GM12878 (cell line): ENCODE results near the gene PRCD. TPM values are rescaled to one million over a fixed set of nuclear protein-coding genes. Genes with fewer than 3 reads are reported as not detected.
A peak's percentile ranks its signal among the peaks of the same experiment; 100 is the strongest.

Experiments used
- BACH1 ChIP-seq: fragments of 450-650 bp; IDR thresholded peaks from 2 replicates; pipeline ENCODE4 v1.6.1; 2017; ENCODE audit warnings: mild to moderate bottlenecking, borderline replicate concordance
- BCL11A ChIP-seq: IDR thresholded peaks from 2 replicates; pipeline ENCODE4 v1.6.1; 2011; ENCODE audit warnings: low read depth, low read length
- BCLAF1 ChIP-seq: fragments of 450-650 bp; IDR thresholded peaks from 2 replicates; pipeline ENCODE4 v1.6.1; 2017; ENCODE audit warnings: antibody characterized with exemption, mild to moderate bottlenecking, moderate library complexity
- CREB1 ChIP-seq: IDR thresholded peaks from 2 replicates; pipeline ENCODE4 v1.6.1; 2012; ENCODE audit warnings: low read depth, mild to moderate bottlenecking, inconsistent platforms
- EED ChIP-seq: sonication (generic); IDR thresholded peaks from 2 replicates; pipeline ENCODE4 v1.6.1; 2016; ENCODE audit warnings: antibody characterized with exemption, low read depth
- ELK1 ChIP-seq: IDR thresholded peaks from 2 replicates; pipeline ENCODE4 v1.6.1; 2012; ENCODE audit warnings: low read depth, low read length, improper control_type of control experiment
- FOXK2 ChIP-seq: fragments of 450-650 bp; IDR thresholded peaks from 2 replicates; pipeline ENCODE4 v1.6.1; 2017; ENCODE audit warnings: mild to moderate bottlenecking, moderate library complexity
- IKZF1 ChIP-seq: fragments of 450-650 bp; conservative IDR thresholded peaks from 2 replicates; pipeline ENCODE4 v1.6.1; 2017; ENCODE audit warnings: antibody characterized with exemption, mild to moderate bottlenecking
- IRF4 ChIP-seq: IDR thresholded peaks from 2 replicates; pipeline ENCODE4 v1.6.1; 2011; ENCODE audit warnings: low read depth, low read length
- KDM1A ChIP-seq: fragments of 200-600 bp; sonication (generic); IDR thresholded peaks from 2 replicates; pipeline ENCODE4 v1.6.1; 2016; ENCODE audit warnings: borderline replicate concordance
- MEF2B ChIP-seq: fragments of 450-650 bp; IDR thresholded peaks from 2 replicates; pipeline ENCODE4 v1.6.1; 2018; ENCODE audit warnings: mild to moderate bottlenecking, moderate library complexity; ENCODE audit not compliant: partially characterized antibody, poor library complexity, severe bottlenecking
- NFYA ChIP-seq: IDR thresholded peaks from 2 replicates; pipeline ENCODE4 v1.6.1; 2011; ENCODE audit warnings: low read depth, mild to moderate bottlenecking, low read length, improper control_type of control experiment, borderline replicate concordance
- NR2C2 ChIP-seq: IDR thresholded peaks from 2 replicates; pipeline ENCODE4 v1.6.1; 2011; ENCODE audit warnings: borderline replicate concordance, low read depth; ENCODE audit not compliant: control insufficient read depth, insufficient read length
- NR2F1 ChIP-seq: fragments of 450-650 bp; conservative IDR thresholded peaks from 2 replicates; pipeline ENCODE4 v1.6.1; 2017; ENCODE audit warnings: mild to moderate bottlenecking
- PAX5 ChIP-seq: IDR thresholded peaks from 2 replicates; pipeline ENCODE4 v1.6.1; 2011; ENCODE audit warnings: low read depth, low read length, borderline replicate concordance
- PBX3 ChIP-seq: IDR thresholded peaks from 2 replicates; pipeline ENCODE4 v1.6.1; 2011; ENCODE audit warnings: mild to moderate bottlenecking, low read depth, low read length, moderate library complexity; ENCODE audit not compliant: insufficient replicate concordance
- PML ChIP-seq: IDR thresholded peaks from 2 replicates; pipeline ENCODE4 v1.6.1; 2012; ENCODE audit warnings: low read length, inconsistent platforms
- RAD21 ChIP-seq: IDR thresholded peaks from 2 replicates; pipeline ENCODE4 v1.6.1; 2011; ENCODE audit warnings: mild to moderate bottlenecking, low read depth, low read length, moderate library complexity; ENCODE audit not compliant: insufficient read depth
- RCOR1 ChIP-seq: conservative IDR thresholded peaks from 2 replicates; pipeline ENCODE4 v1.6.1; 2012; ENCODE audit warnings: low read depth, low read length, improper control_type of control experiment
- SREBF1 ChIP-seq: IDR thresholded peaks from 2 replicates; pipeline ENCODE4 v1.6.1; 2012; ENCODE audit warnings: mild to moderate bottlenecking, low read length
- ZBED1 ChIP-seq: IDR thresholded peaks from 2 replicates; pipeline ENCODE4 v1.6.1; 2016; ENCODE audit warnings: borderline replicate concordance
- ZBTB40 ChIP-seq: fragments of 450-650 bp; IDR thresholded peaks from 2 replicates; pipeline ENCODE4 v1.6.1; 2016; ENCODE audit warnings: mild to moderate bottlenecking, moderate library complexity, borderline replicate concordance
- ZNF274 ChIP-seq: IDR thresholded peaks from one replicate; pipeline ENCODE4 v1.8.0; 2011; ENCODE audit not compliant: insufficient read length, insufficient read depth
- ZNF384 ChIP-seq: IDR thresholded peaks from 2 replicates; pipeline ENCODE4 v1.6.1; 2012; ENCODE audit warnings: low read depth, mild to moderate bottlenecking, low read length, improper control_type of control experiment, borderline replicate concordance
- polyA plus RNA-seq, 11 experiments: library from polyadenylated mRNA; depleted of rRNA in 4 of 11; unstranded in 6 of 11; stranded (reverse) in 5 of 11; fragments of >200 nt; fragmentation: Nextera tagmentation in 4 of 11; fragmentation: Illumina TruSeq in 1 of 11; extraction: Ambion mirVana in 4 of 11; extraction: Trizol in 1 of 11; gene quantifications; 1 replicate in 1 of 11; 2 replicates in 10 of 11; pipeline versions ENCODE4 v1.2.1 to v1.2.3, GENCODE V29; 2011 to 2016; ENCODE audit warnings: inconsistent platforms in 2 of 11, missing spikeins in 2 of 11, low read depth in 1 of 11
- total RNA-seq, 4 experiments: library from RNA; depleted of rRNA in 3 of 4; stranded (reverse); fragments of >200 nt in 3 of 4; fragmentation: Illumina TruSeq in 1 of 4; extraction: Trizol in 1 of 4; gene quantifications; 2 replicates each; pipeline versions ENCODE4 v1.2.1 to v1.2.3, GENCODE V29; 2013 to 2021

Gene PRCD
- total and polyA plus RNA-seq, 10 of the 15 experiments (the other 5 are each of a cell fraction or from before 2014, with no cell fraction given): 0.18 to 0.95 (median 0.34) TPM; not detected in 4

GRCh38 chr17:76547183-76547641 is 7.4 kb downstream of the PRCD start (continued):
- TF ChIP-seq PBX3: no peak
- no peak for TF ChIP-seq BCL11A
- no peak for TF ChIP-seq ZNF384
- TF ChIP-seq PML: no peak
- no peak for TF ChIP-seq KDM1A
- no peak for TF ChIP-seq ZNF274
- no peak for TF ChIP-seq IRF4
- no peak for TF ChIP-seq NR2C2
- TF ChIP-seq CREB1: 0 out of 2 replicates have a peak, but pooled peaks have one; percentile 38
- no peak for TF ChIP-seq SREBF1
- TF ChIP-seq RAD21: peak; percentile 79
- no peak for TF ChIP-seq BACH1
- TF ChIP-seq IKZF1: no peak; the same call in 1 of the 2 replicates
- no peak for TF ChIP-seq MEF2B
- TF ChIP-seq NR2F1: no peak
- TF ChIP-seq NFYA: no peak
- TF ChIP-seq FOXK2: no peak
- no peak for TF ChIP-seq ZBED1
- no peak for TF ChIP-seq BCLAF1
- TF ChIP-seq ELK1: no peak
- no peak for TF ChIP-seq ZBTB40
- no peak for TF ChIP-seq PAX5
- no peak for TF ChIP-seq EED
- TF ChIP-seq RCOR1: no peak
